H1 (cell line): ENCODE measurements around the gene DPEP1. TPM values are rescaled to one million over a fixed set of nuclear protein-coding genes. Genes with fewer than 3 reads are reported as not detected.
"Not testable (repeated sequence)": the region's sequence is repeated elsewhere in the genome, so short reads cannot be mapped to it uniquely, and the experiment has no call there.

ENCODE experiments used
- CTCF ChIA-PET: fragments of 300-600 bp; sonication (Branson Sonifier 250); formaldehyde crosslinking; loops from one replicate; lab custom pipeline; 2021; ENCODE audit not compliant: partially characterized antibody; lab: Charles Lee
- POLR2A ChIA-PET: fragments of 300-600 bp; sonication (Branson Sonifier 250); formaldehyde crosslinking; loops from one replicate; lab custom pipeline; 2021; ENCODE audit warnings: inconsistent platforms; ENCODE audit not compliant: partially characterized antibody; lab: Charles Lee
- DNase-seq, 2 experiments: peaks; one replicate each; pipeline versions ENCODE4 v3.0.0 to v3.0.0-alpha.2; 2010 to 2022; ENCODE audit warnings: low spot score in 2 of 2, low read depth in 1 of 2, mixed read lengths in 1 of 2
- FAIRE-seq: peaks from 2 replicates; lab custom pipeline; 2011; peaks lifted over from hg19 to GRCh38; lab: Jason Lieb, UNC
- H2AFZ ChIP-seq: 2 replicates; pipeline ENCODE4 v1.8.1; 2012; ENCODE audit warnings: low read length, inconsistent platforms
- H2AK5ac ChIP-seq: 2 replicates; pipeline ENCODE4 v1.6.1; 2013; ENCODE audit warnings: low read depth, low read length
- H2BK120ac ChIP-seq: replicated peaks from 2 replicates; pipeline ENCODE3; 2013; ENCODE audit warnings: low read depth, low read length, inconsistent platforms
- H2BK12ac ChIP-seq: 2 replicates; pipeline ENCODE4 v1.6.1; 2013; ENCODE audit warnings: low read depth, low read length
- H2BK15ac ChIP-seq: 2 replicates; pipeline ENCODE4 v1.6.1; 2013; ENCODE audit warnings: low read length
- H2BK20ac ChIP-seq: 2 replicates; pipeline ENCODE4 v1.6.1; 2013; ENCODE audit warnings: low read length
- H2BK5ac ChIP-seq: 2 replicates; pipeline ENCODE4 v1.6.1; 2013; ENCODE audit warnings: low read depth, low read length
- H3K14ac ChIP-seq: 2 replicates; pipeline ENCODE4 v1.6.1; 2013; ENCODE audit warnings: inconsistent platforms; ENCODE audit not compliant: insufficient read length
- H3K18ac ChIP-seq: 2 replicates; pipeline ENCODE4 v1.6.1; 2013; ENCODE audit warnings: low read length; ENCODE audit errors: extremely low read depth
- H3K23ac ChIP-seq: 2 replicates; pipeline ENCODE4 v1.6.1; 2013; ENCODE audit warnings: inconsistent platforms; ENCODE audit not compliant: insufficient read length
- H3K23me2 ChIP-seq: 2 replicates; pipeline ENCODE4 v1.6.1; 2013; ENCODE audit warnings: low read depth, low read length
- H3K27ac ChIP-seq: 2 replicates; pipeline ENCODE4 v1.6.1; 2011; ENCODE audit warnings: low read depth, low read length, inconsistent platforms
- H3K27me3 ChIP-seq, 4 experiments: replicated peaks in 1 of 4; 1 replicate in 1 of 4; 2 replicates in 3 of 4; pipeline versions ENCODE4 v1.6.1 to v1.8.1; 2011 to 2013; ENCODE audit warnings: low read length in 3 of 4, mild to moderate bottlenecking in 3 of 4, inconsistent platforms in 2 of 4, mixed read lengths in 2 of 4, moderate library complexity in 1 of 4; ENCODE audit not compliant: control insufficient read depth in 3 of 4, insufficient read depth in 3 of 4; ENCODE audit errors: extremely low read depth in 1 of 4
- H3K36me3 ChIP-seq, 4 experiments: 2 replicates each; pipeline versions ENCODE4 v1.6.1 to v1.8.1; 2011 to 2013; ENCODE audit warnings: mild to moderate bottlenecking in 4 of 4, low read length in 3 of 4, moderate library complexity in 2 of 4, control low read depth in 1 of 4, inconsistent platforms in 1 of 4; ENCODE audit not compliant: insufficient read depth in 4 of 4, control insufficient read depth in 2 of 4
- H3K4ac ChIP-seq: replicated peaks from 2 replicates; pipeline ENCODE3; 2013; ENCODE audit warnings: low read length, low read depth, mixed read lengths, inconsistent platforms; ENCODE audit not compliant: insufficient read length
- H3K4me1 ChIP-seq, 4 experiments: replicated peaks in 1 of 4; 1 replicate in 1 of 4; 2 replicates in 3 of 4; pipeline versions ENCODE4 v1.6.1 to v1.8.1; 2011 to 2013; ENCODE audit warnings: low read length in 3 of 4, inconsistent platforms in 2 of 4, mixed read lengths in 1 of 4; ENCODE audit not compliant: insufficient read depth in 4 of 4, control insufficient read depth in 3 of 4
- H3K4me2 ChIP-seq, 2 experiments: 2 replicates each; pipeline versions ENCODE4 v1.6.1 to v1.8.1; 2011 to 2013; ENCODE audit warnings: low read depth in 2 of 2, low read length in 2 of 2, control low read depth in 1 of 2, inconsistent platforms in 1 of 2, mild to moderate bottlenecking in 1 of 2; ENCODE audit not compliant: insufficient read depth in 1 of 2
- H3K4me3 ChIP-seq, 4 experiments: fragments of 200-600, 300-600 bp in 1 of 4; sonication (generic), shearing (Covaris generic), sonication (Bioruptor Twin) in 1 of 4; 2 replicates each; pipeline versions ENCODE4 v1.5.1 to v1.8.1; 2011 to 2016; ENCODE audit warnings: low read length in 4 of 4, low read depth in 3 of 4, control low read depth in 2 of 4, inconsistent platforms in 2 of 4, mild to moderate bottlenecking in 2 of 4, mixed read lengths in 1 of 4, moderate library complexity in 1 of 4; ENCODE audit not compliant: insufficient read depth in 2 of 4; ENCODE audit errors: extremely low read depth in 1 of 4
- H3K56ac ChIP-seq: replicated peaks from 2 replicates; pipeline ENCODE3; 2013; ENCODE audit warnings: low read depth, mild to moderate bottlenecking, mixed read lengths, low read length, inconsistent platforms; ENCODE audit not compliant: insufficient read length
- H3K79me1 ChIP-seq: 2 replicates; pipeline ENCODE4 v1.6.1; 2013; ENCODE audit warnings: low read depth, low read length, control low read depth
- H3K79me2 ChIP-seq, 2 experiments: 2 replicates each; pipeline versions ENCODE4 v1.6.1 to v1.8.1; 2012 to 2013; ENCODE audit warnings: low read length in 2 of 2, mild to moderate bottlenecking in 2 of 2, inconsistent platforms in 1 of 2; ENCODE audit not compliant: insufficient read depth in 2 of 2, control insufficient read depth in 1 of 2
- H3K9ac ChIP-seq, 4 experiments: replicated peaks in 1 of 4; 1 replicate in 1 of 4; 2 replicates in 3 of 4; pipeline versions ENCODE4 v1.6.1 to v1.8.1; 2011 to 2013; ENCODE audit warnings: low read depth in 3 of 4, low read length in 3 of 4, control low read depth in 2 of 4, mild to moderate bottlenecking in 2 of 4, moderate library complexity in 2 of 4, inconsistent platforms in 1 of 4; ENCODE audit errors: extremely low read depth in 1 of 4
- H3K9me3 ChIP-seq, 2 experiments: 2 replicates each; pipeline versions ENCODE4 v1.6.1 to v1.8.1; 2012 to 2013; ENCODE audit warnings: mild to moderate bottlenecking in 2 of 2, moderate library complexity in 2 of 2, control low read depth in 1 of 2, inconsistent platforms in 1 of 2, low read depth in 1 of 2, low read length in 1 of 2, mixed read lengths in 1 of 2; ENCODE audit not compliant: insufficient read depth in 2 of 2
- H4K20me1 ChIP-seq, 2 experiments: replicated peaks in 1 of 2; 2 replicates each; pipeline versions ENCODE3 to v1.8.1; 2011 to 2013; ENCODE audit warnings: inconsistent platforms in 2 of 2, low read length in 2 of 2, mild to moderate bottlenecking in 1 of 2; ENCODE audit not compliant: insufficient read depth in 2 of 2, control insufficient read depth in 1 of 2
- H4K5ac ChIP-seq: 2 replicates; pipeline ENCODE4 v1.6.1; 2013; ENCODE audit warnings: low read length, low read depth, mixed read lengths, inconsistent platforms; ENCODE audit not compliant: insufficient read length
- H4K8ac ChIP-seq: 2 replicates; pipeline ENCODE4 v1.8.0; 2013; ENCODE audit warnings: mild to moderate bottlenecking, moderate library complexity, low read length, inconsistent platforms; ENCODE audit not compliant: insufficient read depth; ENCODE audit errors: extremely low read depth
- H4K91ac ChIP-seq: replicated peaks from 2 replicates; pipeline ENCODE3; 2013; ENCODE audit warnings: low read length, mixed read lengths, inconsistent platforms; ENCODE audit not compliant: insufficient read length
- WGBS, 2 experiments: shearing (Covaris generic) in 1 of 2; methylation state at CpG; one replicate each; pipeline versions ENCODE4 v1.1.6 to v1.1.7; 2013 to 2015; ENCODE audit warnings: low lambda C conversion rate in 2 of 2, mixed read lengths in 2 of 2, inconsistent platforms in 1 of 2, low coverage in 1 of 2, missing lambda C conversion rate in 1 of 2; ENCODE audit not compliant: insufficient replicate concordance in 2 of 2, insufficient coverage in 1 of 2, insufficient read length in 1 of 2; ENCODE audit errors: extremely low coverage in 1 of 2, missing lambda C conversion rate in 1 of 2; 5-methylcytosine and 5-hydroxymethylcytosine counted together
- polyA plus RNA-seq, 7 experiments: library from polyadenylated mRNA; depleted of rRNA in 3 of 7; stranded (reverse) in 5 of 7; unstranded in 2 of 7; fragments of >200 nt in 5 of 7; fragments of 200-250 nt in 2 of 7; gene quantifications; 1 replicate in 5 of 7; 2 replicates in 1 of 7; 4 replicates in 1 of 7; pipeline versions ENCODE4 v1.2.1 to v1.2.3, GENCODE V29; 2011 to 2013; ENCODE audit warnings: missing spikeins in 2 of 7, mixed read lengths in 2 of 7
- total RNA-seq: library from RNA; stranded (reverse); fragmentation: NEBNext Ultra II Directional; extraction: Animal tissue kit (Norgen Biotek cat#: 25700); gene quantifications from 2 replicates; pipeline ENCODE4 v1.2.1, GENCODE V29; 2021

The DPEP1 gene
- total and polyA plus RNA-seq, 2 of the 8 experiments (the other 6 are each of a cell fraction or from before 2014, with no cell fraction given), result 2.8 to 3.1 TPM

GRCh38 chr16:89634463-89635385, 21.3 kb downstream of the DPEP1 start:
- H3K23ac ChIP-seq, H3K23me2 ChIP-seq, H3K18ac ChIP-seq, DNase-seq, H2BK20ac ChIP-seq, H2BK15ac ChIP-seq, H3K56ac ChIP-seq, H3K9ac ChIP-seq, H3K4me1 ChIP-seq, H3K36me3 ChIP-seq, H2BK120ac ChIP-seq, H3K9me3 ChIP-seq, H4K20me1 ChIP-seq, H3K4me3 ChIP-seq, H4K5ac ChIP-seq, H3K4me2 ChIP-seq, H3K79me1 ChIP-seq, H3K4ac ChIP-seq, H3K27me3 ChIP-seq, H4K8ac ChIP-seq, H3K79me2 ChIP-seq, H2BK5ac ChIP-seq, H2AFZ ChIP-seq, H3K14ac ChIP-seq, H4K91ac ChIP-seq, H3K27ac ChIP-seq: not testable (repeated sequence)
- ChIA-PET POLR2A (interaction anchor here (0.6 to 4.2 kb wide), 7 partner anchors 8 to 70 kb away, joined by 3 to 21 read pairs (median 3); no protein-coding TSS in a partner anchor), CTCF (interaction anchor here (1.1 to 3.7 kb wide), 3 partner anchors 11 to 20 kb away, joined by 3 to 26 read pairs (median 4); no protein-coding TSS in a partner anchor)
- FAIRE-seq, result peak; percentile 58
- 0 out of 2 replicates have a peak overlapping the region, but pooled peaks have one; percentile 60 for H2BK12ac ChIP-seq
- peak overlapping the region; percentile 93; the same call in 1 of the 2 replicates for H2AK5ac ChIP-seq
- WGBS, 2 experiments, result 62 to 100% methylated on average over 1 to 2 of the region's 2 CpGs
